ES-I3 (cell line): ENCODE results near the gene SPACA7.

ENCODE experiments used
- H3K36me3 ChIP-seq: 2 replicates; pipeline ENCODE4 v1.6.1; 2013; ENCODE audit warnings: mild to moderate bottlenecking, low read length, control low read depth, moderate library complexity; ENCODE audit not compliant: insufficient read depth
- H3K4me1 ChIP-seq: 2 replicates; pipeline ENCODE4 v1.6.1; 2013; ENCODE audit warnings: mild to moderate bottlenecking, control low read depth, low read length; ENCODE audit not compliant: insufficient read depth
- H3K9ac ChIP-seq: 2 replicates; pipeline ENCODE4 v1.6.1; 2013; ENCODE audit warnings: low read depth, mild to moderate bottlenecking, low read length, moderate library complexity
- H3K9me3 ChIP-seq: 2 replicates; pipeline ENCODE4 v1.6.1; 2013; ENCODE audit warnings: mild to moderate bottlenecking, low read length, moderate library complexity; ENCODE audit not compliant: control insufficient read depth, insufficient read depth

Gene SPACA7

DNA sequence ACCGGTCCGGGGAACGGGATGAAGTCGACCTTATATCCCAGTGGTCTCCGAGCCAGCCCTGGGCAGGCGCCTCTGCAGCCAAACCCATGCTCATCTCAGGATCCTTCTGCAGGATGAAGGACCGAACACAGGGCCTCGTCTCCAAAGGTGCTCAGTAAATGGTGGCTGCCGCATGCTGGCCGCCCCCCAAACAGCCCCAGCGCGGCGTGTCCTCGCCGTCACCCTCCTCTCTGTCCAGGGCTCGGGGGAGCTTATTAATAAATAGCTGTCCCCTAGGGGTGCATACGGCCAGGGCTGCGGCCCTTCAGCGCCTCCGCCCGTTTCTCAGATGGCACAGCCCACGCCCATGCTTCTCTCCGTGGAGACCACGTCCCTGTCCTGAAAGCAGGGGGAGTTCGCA lies 32.6 kb upstream of the SPACA7 start:
- Histone ChIP-seq H3K9ac (no peak overlapping the region), H3K9me3 (no peaks in the 10 kb centered on the region; the same call in 1 of the 2 replicates), H3K4me1 (peaks cover 16% of the 10 kb centered on the region; the same call in 1 of the 2 replicates)

DNA sequence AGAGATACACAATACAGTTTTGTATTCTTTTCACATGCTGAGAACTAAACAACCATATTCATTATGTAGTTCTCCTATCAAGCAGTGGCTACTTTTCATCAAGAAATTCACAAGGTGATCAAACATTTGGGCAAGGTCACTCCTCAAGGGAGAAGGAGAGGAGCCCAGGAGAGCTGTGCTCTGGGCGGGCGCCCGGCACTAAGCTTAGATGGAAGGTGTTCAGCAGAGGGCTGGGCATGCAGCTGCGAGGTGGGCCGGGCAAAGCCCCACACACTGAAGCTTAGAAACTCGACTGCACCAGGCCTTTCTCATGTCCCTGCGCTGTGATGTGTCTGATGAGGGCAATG lies 30.4 kb upstream of the SPACA7 start:
- H3K9ac ChIP-seq, result no peak overlapping the region
- H3K36me3 ChIP-seq, result no peaks in the 10 kb centered on the region
- peaks cover 16% of the 10 kb centered on the region; the same call in 1 of the 2 replicates for H3K4me1 ChIP-seq
- H3K9me3 ChIP-seq, result no peaks in the 10 kb centered on the region

More for the DNA sequence above, 32.6 kb upstream of the SPACA7 start:
- H3K36me3 ChIP-seq, result no peaks in the 10 kb centered on the region

DNA sequence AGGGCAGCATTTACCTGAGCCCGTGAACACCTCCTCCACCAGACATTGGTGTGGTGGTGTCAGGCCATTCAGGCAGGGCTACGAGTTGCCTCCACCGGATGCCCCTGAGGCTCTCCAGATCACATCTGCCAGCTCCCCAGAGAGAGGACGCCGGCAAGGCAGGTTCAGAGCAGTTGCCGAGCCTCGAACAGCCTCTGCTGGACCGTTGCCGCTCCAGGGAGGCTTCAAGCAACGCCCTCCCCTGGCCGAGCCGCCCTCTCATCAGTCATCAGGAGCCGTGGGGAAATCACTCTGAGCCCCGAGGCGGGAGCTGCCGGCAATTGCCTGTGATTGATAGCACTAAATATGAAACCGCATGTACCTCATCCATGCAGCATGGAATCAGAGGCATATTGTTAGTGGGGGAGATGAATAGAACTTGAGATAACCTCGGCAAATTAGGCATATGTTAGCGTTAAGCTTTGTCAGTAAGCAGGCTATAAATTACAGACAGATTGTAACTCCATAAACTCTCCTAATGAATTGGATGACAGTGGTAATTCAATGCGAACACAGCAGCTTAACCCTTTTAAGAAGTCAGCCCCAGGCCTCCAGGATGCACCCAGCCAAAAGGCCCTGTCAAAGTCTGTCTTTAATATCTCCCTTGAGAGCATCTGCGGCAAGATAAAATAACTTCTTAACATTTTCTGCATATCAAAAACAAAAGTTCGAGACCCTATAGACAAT lies 29.8 kb upstream of the SPACA7 start:
- Histone ChIP-seq H3K4me1 (peaks cover 16% of the 10 kb centered on the region; the same call in 1 of the 2 replicates), H3K36me3 (no peaks in the 10 kb centered on the region), H3K9ac (no peak overlapping the region), H3K9me3 (no peaks in the 10 kb centered on the region)

- no peaks in the 10 kb centered on the region for H3K36me3 ChIP-seq
- no peaks in the 10 kb centered on the region for H3K9me3 ChIP-seq
- H3K9ac ChIP-seq, result no peak overlapping the region
- peaks cover 16% of the 10 kb centered on the region; the same call in 1 of the 2 replicates for H3K4me1 ChIP-seq
Observed at GRCh38 chr13:112346899-112347229, 29.3 kb upstream of the SPACA7 start.

DNA sequence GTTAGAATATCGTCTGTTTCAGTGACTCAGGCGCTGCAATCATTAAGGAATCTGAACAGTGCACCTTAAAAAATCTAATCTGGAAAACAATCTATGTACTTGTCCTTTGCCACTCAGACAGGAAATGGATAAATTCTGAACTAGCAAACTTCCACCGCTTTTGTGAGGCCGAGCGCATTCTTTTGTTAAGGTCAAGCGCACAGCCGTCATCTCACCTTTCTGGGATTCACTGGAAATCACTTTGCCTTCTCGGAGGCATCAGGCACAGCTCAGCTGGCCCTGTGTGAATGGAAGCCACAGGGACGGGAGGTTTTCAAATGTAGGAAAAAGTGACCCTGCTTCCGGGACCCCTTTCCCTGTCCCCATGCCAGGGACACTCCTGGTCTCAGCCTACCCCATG lies 28.2 kb upstream of the SPACA7 start:
- Histone ChIP-seq H3K4me1 (peaks cover 16% of the 10 kb centered on the region; the same call in 1 of the 2 replicates), H3K9ac (no peak overlapping the region), H3K9me3 (no peaks in the 10 kb centered on the region), H3K36me3 (no peaks in the 10 kb centered on the region)

DNA sequence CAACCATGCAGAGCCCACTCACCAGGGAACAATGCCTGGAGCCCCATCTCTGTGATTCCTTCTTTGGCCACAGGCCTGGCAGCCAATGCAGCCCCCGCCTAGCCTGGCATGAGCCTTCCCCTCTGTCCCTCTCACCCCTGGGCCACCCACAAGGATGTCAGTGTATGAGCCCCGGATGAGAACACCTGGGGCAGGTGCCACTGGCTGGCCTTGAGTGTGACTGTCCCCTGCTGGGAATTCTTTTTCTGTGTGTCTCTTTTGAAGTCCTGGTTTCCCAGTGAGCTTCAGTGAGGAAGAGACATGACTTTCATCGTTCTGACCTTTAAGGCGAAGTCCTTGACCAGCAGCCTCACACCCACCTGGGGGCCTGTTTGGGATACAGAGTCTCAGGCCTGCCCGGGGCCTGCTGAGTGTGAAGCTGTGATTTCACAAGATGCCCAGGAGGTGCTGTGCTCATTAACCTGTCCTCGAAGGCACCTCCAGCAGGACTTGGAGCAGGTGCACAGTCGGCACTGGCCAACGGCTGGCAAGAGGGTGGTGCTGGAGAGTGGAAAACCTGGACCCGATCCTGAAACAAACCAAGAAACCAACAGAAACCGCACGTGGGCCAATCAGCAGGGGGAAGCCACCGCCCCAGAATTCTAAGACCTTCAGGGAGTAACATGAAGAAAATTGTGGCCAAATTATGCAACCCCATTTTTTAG lies 27.4 kb upstream of the SPACA7 start:
- peaks cover 16% of the 10 kb centered on the region; the same call in 1 of the 2 replicates for H3K4me1 ChIP-seq
- no peak overlapping the region for H3K9ac ChIP-seq
- no peaks in the 10 kb centered on the region for H3K9me3 ChIP-seq
- no peaks in the 10 kb centered on the region for H3K36me3 ChIP-seq

GRCh38 chr13:112349681-112350080 lies 26.5 kb upstream of the SPACA7 start:
- Histone ChIP-seq H3K36me3 (no peaks in the 10 kb centered on the region), H3K4me1 (peaks cover 16% of the 10 kb centered on the region; the same call in 1 of the 2 replicates), H3K9me3 (no peaks in the 10 kb centered on the region), H3K9ac (no peak overlapping the region)

DNA sequence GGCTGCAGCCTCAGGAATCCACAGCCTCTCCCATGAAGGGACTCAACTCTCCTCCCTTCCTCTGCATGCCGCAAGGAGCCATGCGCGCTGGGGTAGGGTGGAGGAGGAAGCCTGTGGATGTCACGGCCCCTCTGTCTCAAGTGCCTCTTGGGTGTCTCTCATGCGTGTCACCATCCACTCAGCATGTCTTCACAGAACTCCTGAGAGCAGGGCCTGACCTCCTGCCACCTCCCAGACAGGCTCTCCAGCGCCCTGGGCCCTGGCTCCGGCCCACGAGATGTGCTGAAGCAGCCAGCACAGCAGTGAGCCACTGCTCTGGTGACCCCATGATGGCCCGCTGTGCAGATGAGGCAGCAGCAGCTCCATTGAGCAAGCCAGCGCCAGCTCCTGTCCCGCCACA lies 25.9 kb upstream of the SPACA7 start:
- Histone ChIP-seq H3K9ac (no peak overlapping the region), H3K4me1 (peaks cover 16% of the 10 kb centered on the region; the same call in 1 of the 2 replicates)

DNA sequence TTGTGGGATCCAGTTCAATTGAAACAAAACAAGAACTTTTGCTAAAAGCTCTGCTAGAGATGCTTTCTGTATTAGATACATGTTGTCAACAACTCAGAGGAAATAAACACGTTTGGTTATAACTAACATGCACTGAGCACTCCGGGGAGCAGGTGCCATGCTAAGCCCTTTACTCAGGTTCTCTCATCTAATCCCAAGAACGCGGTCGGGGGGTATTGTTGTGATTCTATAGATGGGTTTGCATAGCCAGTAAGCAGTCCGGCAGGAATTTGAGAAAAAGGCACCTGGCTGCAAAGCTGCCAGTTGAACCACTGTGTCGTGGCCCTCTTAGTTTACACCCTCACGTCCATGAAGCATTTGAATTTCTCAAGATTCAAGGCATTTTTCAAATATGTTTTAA lies 24.3 kb upstream of the SPACA7 start:
- H3K4me1 ChIP-seq, result peaks cover 12% of the 10 kb centered on the region; the same call in 1 of the 2 replicates
- H3K9ac ChIP-seq, result no peak overlapping the region
- no peaks in the 10 kb centered on the region for H3K36me3 ChIP-seq
- H3K9me3 ChIP-seq, result no peaks in the 10 kb centered on the region

More for the DNA sequence above, 25.9 kb upstream of the SPACA7 start:
- Histone ChIP-seq H3K9me3 (no peaks in the 10 kb centered on the region), H3K36me3 (no peaks in the 10 kb centered on the region)

DNA sequence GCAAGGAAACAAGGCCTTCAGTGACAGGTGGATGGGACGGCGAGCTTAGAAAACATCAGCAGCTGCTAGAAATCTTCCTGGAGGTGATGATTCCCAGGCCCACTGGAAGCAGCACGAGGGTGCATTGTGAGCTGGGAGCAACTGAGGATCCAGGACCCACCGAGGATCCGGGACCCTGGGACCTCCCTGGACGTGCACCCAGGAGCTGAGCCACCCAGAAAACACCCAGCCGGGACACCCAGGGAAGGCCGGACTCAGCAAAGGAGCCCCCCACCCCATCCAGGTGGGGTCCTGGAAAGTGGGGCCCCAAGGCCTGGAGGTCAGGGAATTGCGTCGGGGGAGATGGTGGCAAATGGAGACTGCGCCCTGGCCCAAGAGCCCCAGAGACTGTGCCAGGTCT lies 22.3 kb upstream of the SPACA7 start:
- H3K4me1 ChIP-seq, result no peaks in the 10 kb centered on the region
- H3K9me3 ChIP-seq, result no peaks in the 10 kb centered on the region
- no peak overlapping the region for H3K9ac ChIP-seq
- no peaks in the 10 kb centered on the region for H3K36me3 ChIP-seq

- Histone ChIP-seq H3K9ac (no peak overlapping the region), H3K9me3 (no peaks in the 10 kb centered on the region), H3K36me3 (no peaks in the 10 kb centered on the region), H3K4me1 (no peaks in the 10 kb centered on the region)
Observed at GRCh38 chr13:112354330-112355273, 21.6 kb upstream of the SPACA7 start.

- no peaks in the 10 kb centered on the region for H3K9me3 ChIP-seq
- H3K9ac ChIP-seq, result no peak overlapping the region
- no peaks in the 10 kb centered on the region for H3K36me3 ChIP-seq
- H3K4me1 ChIP-seq, result no peaks in the 10 kb centered on the region
Observed at GRCh38 chr13:112355274-112355838, 20.8 kb upstream of the SPACA7 start.

GRCh38 chr13:112356190-112356589 lies 20.0 kb upstream of the SPACA7 start:
- H3K9me3 ChIP-seq, result no peaks in the 10 kb centered on the region
- no peaks in the 10 kb centered on the region for H3K4me1 ChIP-seq
- H3K36me3 ChIP-seq, result no peaks in the 10 kb centered on the region
- H3K9ac ChIP-seq, result no peak overlapping the region

GRCh38 chr13:112358156-112358555 lies 18.0 kb upstream of the SPACA7 start:
- H3K9me3 ChIP-seq, result no peaks in the 10 kb centered on the region
- no peaks in the 10 kb centered on the region for H3K4me1 ChIP-seq
- H3K36me3 ChIP-seq, result no peaks in the 10 kb centered on the region
- no peak overlapping the region for H3K9ac ChIP-seq
